Measurements from ENCODE around the gene NOSTRIN.

The NOSTRIN gene

DNA sequence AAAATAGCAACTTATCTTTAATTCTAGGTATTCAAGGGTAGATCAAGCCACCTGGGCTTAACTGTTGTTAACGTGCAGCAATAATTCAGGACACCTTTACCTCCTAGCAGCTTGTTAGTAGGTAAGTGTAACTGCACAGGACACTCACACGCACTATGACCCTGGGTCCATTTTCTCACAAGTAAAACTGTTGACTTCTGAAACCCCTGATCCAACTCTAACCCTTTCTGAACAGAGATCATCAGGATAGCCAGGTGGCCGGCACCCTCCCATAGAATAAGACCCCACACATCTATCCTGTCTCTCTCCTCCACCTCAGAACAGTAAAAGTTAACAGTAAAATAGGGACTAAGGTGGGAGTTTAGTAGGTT lies 87.2 kb downstream of the NOSTRIN start:
- no peak for DNase-seq

DNA sequence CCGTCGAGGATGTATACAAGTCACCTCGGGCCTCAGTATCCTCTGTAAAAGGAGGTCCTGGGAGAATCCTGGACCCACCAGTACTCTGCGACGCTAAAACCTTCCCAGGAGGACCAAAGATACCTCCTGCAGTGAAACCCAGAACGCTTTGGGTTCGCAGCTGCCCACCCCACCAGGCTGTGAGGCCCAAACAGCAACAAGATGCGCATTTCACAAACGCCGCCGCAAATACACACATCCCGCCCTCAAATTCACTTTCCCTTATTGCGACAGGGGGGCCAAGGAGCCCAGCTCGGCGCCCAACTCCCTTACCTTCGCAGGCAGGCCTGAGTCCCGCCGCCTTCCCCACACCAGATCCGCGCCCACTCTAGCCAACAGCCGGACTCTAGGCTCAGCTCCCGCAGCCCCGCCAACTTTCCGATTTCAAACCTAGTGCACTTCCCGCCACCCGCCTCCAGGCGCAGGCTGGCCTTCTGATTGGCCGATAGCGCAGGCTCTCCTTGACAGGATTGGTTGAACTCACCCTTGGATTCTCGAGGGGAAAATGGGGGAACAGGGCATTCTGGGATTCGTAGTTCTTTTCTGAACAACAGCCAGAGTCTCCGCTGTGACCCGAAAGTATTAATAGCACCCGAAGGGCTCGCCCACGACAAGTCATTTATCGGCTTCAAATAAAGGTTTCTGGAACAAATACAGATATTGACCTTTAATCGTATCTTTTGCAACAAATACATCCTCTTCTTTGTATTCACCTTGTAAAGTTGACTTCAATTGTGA lies 87.8 kb downstream of the NOSTRIN start, which contains the start of gene SPC25:
Gene SPC25 (minus strand): TSS at position 425 of the 777 bp plus-strand sequence. CDS start 911 bp downstream, outside the sequence.
- peak; percentile 93 to 97 for DNase-seq

DNA sequence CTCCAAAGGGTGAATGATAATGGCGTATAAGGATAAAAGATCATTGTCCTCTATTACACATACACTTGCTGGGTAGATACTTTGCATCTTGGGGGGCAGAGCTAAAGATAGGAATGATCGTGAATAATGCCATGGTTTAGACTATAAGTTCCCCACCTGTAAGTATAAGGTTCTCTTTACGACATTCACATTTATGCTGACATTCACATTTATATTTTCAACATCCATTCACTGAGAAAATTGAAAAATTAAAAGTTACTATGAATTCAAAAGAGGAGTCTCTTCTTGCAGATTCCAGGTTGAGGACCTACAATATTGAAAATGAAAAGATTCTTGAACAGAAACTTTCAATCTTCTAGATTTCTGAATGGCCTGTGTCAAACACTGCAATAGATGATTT lies 89.9 kb downstream of the NOSTRIN start:
- no peak for DNase-seq

DNA sequence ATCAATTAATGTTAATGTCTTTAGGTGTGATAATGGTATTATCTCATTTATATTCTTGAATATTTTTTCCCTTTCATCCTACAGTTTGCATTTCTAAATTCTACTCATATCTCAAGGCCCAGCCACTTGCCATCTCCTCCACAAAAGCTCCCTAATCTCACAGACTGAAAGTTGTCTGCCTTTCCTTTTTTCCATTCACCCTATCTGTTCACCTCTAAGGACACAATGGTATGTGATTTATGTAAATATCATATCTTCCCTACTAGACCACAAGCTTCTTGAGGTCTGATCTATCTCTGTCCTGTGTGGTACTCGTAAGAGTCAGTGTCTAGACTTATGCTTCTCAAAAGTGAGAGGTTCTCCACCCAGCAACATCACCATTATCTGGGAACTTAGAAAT lies 91.7 kb downstream of the NOSTRIN start:
- no peak for DNase-seq

DNA sequence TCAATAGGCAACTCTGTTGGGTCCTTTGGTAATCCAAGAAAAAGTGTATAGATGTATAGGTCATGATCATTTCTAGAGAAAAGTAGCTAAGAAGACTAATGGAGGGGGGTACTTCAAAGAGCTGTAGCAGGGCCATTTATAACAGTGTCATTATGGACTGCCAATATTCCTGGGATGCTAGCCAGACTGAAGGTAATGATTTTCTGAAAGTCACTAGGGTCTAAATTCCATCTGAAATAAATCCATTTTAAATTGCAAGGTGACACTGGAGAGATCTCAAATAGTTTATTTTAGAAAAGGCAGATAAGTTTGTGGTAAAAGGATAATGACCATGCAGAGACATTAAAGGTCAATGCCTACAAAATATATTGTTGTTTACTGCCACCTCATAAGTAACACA lies 92.3 kb downstream of the NOSTRIN start:
- DNase-seq: no peak

DNA sequence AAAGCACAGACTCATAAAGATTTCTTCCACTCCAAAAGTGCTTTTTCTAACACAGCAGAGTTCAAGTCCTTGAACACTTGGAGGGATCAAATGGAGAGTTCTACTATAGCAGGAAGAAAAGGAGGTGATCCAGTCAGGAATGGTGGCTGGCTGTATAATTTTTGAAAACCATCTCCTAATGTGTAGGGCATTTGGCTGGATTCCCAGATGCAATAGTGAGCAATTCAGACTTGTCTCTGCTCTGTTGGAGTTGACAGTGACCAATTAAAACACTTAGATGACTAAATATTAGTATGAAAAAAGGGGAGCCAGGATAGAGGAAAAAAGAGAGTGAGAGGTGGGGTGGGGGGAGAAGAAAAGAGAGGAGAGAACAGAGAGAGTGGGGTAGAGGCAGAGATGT lies 93.3 kb downstream of the NOSTRIN start:
- peak; percentile 39 to 77 for DNase-seq

DNA sequence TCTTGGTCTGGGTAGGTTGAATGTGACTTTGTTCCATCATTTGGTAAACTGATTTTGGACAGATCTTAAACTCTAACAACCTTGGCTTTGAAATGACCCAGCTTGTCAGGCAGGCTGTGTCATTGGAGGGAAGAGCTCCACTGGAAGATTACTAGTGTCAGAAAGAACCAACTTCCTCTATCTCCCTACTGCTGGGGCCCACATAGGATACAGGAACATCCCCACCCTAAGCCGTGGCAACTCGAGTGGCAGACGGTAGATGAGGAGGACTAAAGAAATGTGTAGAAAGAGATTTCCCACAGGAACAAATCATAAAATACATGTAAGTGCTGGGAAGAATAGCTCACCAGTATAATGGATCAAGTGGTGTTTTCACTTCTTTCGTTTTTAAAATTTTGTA lies 94.3 kb downstream of the NOSTRIN start:
- no peak for DNase-seq

DNA sequence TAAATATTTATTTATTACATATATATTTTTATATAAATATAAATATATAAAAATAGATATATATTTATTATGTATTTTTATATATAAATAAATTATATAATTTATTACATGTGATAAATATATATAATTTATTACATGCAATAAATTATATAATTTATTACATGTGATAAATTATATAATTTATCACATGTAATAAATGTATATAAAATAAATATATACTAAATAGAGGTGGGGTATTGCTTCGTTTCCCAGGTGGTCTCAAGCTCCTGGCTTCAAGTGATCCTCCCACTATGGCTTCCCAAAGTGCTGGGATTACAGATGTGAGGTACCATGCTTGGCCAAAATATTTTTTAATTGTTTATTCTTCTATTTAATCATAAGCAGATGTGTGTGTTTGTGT lies 95.0 kb downstream of the NOSTRIN start:
- DNase-seq: no peak

DNA sequence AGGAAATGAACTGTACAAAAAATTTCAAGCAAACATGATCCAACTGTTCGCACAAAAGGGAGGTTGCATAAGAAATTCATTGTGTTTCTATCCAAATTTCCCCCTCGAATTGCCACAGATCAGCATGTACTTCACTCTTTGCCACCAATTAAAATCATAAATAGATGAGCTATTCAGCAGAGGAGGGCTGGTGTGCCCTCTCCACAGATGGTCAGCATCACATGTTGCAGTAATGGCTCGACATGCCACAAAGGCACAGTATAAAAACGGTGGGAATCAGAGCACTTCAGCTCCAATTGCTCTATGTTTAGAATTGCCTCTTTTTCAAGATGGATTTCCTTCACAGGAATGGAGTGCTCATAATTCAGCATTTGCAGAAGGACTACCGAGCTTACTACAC lies 98.6 kb downstream of the NOSTRIN start, which contains the start of gene G6PC2:
Gene G6PC2 (plus strand): TSS at position 289 of the 400 bp plus-strand sequence. CDS start 41 bp downstream, at position 330.
- DNase-seq: peak in 1 of 2 experiments; percentile 24

DNA sequence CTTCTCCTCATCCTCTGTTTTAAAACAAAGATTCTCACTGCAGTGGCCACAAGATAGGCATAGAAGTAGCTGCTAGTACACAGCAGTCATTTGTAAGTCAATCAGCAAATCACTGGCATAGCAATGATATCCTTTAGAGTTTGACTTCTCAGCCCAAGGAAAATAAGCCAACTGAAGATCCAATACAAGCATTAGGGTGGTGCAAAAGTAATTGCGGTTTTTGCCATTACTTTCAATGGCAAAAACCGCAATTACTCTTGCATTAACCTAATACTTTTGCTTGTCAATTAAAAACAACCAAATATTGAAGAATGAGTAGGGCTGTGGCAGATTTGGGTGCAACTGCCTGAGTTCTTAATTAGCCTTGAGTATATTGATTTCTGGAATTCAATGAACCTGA lies 101.5 kb downstream of the NOSTRIN start:
- DNase-seq: no peak

DNA sequence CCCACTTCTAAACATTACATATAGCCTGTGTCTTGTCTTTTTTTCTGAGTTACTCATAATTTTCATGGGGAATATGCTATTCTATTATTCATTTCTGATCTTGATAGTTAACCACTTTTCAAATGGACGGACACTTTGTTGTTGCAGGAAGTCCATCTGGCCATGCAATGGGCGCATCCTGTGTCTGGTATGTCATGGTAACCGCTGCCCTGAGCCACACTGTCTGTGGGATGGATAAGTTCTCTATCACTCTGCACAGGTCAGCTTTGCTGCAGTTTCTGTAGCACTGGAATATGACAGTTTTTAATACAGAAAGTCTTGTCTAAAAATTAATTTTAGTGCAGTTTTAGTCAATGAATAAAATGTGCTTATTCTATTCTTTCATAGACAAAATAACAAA lies 101.9 kb downstream of the NOSTRIN start:
- DNase-seq: no peak

DNA sequence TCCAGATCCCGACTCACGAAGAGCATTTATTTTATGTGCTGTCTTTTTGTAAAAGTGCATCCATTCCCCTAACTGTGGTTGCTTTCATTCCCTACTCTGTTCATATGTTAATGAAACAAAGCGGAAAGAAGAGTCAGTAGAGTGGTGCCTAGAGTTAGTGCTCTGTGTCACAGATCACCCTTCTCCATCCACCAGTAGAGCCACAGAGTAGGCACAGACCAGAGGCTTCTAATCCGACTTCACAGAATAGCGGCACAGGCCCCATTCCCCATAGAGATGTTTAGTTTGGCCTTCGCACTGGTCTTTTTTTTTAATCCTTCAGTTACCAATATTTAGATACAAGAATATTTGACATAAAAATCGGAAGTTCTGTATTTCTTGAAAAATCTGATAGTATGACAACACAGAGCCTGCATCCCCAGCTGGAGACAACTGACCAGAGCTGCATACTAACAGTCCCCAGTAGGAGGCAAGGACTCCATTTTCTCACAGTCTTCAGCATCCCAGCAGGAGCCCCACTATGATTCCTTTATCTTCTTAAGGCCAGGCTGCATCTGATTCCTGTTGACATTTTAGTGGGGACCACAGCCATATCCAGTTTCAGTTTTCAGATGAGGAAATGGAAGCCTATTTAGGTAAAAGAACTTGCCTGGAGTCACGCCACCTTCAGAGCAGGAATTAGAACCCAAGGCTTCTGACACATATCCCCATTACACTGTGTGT lies 105.7 kb downstream of the NOSTRIN start:
- no peak for DNase-seq

DNA sequence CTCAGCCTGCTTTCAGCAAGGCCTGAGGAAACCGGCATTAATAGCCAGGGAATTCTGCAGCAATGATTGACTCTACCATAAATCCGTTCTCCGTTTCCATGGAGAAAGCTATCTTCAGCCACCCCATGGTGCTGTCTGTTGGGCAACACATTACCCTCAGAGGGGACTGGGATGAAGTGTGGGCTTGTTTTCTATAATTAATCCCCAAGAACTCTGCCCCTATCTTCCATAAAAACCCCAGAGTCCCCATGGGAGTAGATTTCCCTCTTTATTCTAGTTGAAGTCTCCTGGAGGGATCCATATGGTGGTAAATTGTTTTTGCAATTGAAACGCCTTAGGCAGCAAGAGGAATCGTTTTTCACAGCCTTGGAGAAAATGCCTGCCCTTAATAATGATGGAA lies 107.9 kb downstream of the NOSTRIN start:
- DNase-seq: peak in 1 of 2 experiments; percentile 16

DNA sequence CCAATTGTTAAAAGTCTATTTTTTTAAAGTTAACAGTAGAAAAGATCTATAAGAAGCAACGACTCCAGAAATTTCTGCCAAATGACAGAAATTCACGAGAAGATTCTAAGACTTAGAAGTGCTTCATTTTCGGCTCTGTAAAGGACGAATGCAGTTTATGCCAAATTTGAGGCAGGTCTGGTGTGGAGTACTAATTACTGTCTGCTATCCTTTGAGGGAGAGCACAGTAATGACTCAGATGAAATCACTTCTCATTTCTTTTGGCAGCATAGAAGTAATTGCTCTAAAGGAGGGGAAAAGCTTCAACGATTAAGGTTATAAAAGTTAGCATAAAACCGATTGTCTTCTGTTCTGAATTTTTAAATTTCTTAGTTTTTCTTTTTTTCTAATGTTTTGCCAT lies 110.0 kb downstream of the NOSTRIN start:
- DNase-seq: no peak

DNA sequence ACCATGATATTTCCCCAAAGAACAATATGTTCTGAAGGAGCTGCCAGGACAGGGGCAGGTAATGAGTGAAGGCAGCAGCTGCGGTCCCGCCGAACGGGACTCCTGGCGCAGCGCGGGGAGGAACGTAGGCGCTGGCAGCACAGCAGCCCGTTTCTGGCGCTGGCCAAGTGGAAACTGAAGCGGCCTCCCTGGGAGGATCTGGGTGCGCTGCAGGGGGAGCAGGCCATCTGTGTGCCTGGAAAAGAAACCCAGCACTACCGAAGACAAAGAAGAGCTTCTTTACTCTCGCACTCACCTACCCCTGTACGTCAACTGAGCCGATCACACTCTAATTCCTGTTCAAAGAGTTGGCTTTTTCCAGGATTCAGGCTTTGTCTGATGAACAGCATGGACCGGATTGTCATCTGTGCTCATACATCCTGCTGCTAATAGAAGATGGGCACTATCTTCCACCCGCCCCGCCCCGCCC lies 110.5 kb downstream of the NOSTRIN start:
- DNase-seq: peak; percentile 9 to 49

DNA sequence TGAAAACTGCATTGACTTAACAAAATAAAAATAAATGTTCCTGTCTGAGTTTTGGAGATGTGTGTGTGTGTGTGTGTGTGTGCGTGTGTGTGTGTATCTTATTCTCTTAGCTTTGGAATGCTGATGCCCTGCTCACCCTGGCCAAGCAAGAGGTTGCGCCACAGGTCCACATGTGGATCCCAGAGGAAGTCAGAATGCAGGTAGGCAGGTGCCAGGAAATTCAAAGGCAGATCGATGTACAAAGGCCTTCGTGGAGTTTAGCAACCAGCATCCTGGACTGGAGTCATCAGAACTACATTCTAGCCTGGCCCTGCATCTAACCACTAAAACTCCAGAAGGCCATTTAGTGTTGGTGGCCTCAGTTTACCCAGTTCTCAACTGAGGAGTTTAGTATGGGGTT lies 111.1 kb downstream of the NOSTRIN start:
- DNase-seq: no peak
